HTERT RPE-1 (cell line): ENCODE data around the gene MYOF.
"Not testable (repeated sequence)": the region's sequence is repeated elsewhere in the genome, so short reads cannot be mapped to it uniquely, and the experiment has no call there.

Experiments
- in situ Hi-C: fragments of 300-500 bp; cut with MboI; formaldehyde crosslinking; loops from 4 replicates; pipeline ENCODE4 v1.14.3; 2020; ENCODE audit warnings: low sequenced_read_pairs

Gene MYOF

DNA sequence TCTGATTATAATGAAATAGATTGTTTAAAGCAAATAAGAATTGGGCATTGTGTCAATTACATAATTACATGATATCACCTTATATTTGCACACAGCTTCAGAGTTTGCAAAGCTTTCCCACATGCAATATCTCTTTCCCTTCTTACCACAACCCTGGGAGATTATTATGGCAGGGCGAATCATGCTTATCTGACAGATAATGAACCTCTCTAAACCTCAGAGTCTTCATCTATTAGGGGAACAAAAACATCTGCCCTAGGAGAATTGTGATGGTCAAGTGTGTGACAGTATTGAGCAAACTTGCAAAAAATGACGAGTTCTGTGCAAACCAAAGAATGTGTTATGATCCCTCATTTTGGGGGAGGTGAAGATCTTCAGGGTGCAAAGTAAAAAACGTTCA lies 90.0 kb downstream of the MYOF start:
- in situ Hi-C loops: no loop called here

DNA sequence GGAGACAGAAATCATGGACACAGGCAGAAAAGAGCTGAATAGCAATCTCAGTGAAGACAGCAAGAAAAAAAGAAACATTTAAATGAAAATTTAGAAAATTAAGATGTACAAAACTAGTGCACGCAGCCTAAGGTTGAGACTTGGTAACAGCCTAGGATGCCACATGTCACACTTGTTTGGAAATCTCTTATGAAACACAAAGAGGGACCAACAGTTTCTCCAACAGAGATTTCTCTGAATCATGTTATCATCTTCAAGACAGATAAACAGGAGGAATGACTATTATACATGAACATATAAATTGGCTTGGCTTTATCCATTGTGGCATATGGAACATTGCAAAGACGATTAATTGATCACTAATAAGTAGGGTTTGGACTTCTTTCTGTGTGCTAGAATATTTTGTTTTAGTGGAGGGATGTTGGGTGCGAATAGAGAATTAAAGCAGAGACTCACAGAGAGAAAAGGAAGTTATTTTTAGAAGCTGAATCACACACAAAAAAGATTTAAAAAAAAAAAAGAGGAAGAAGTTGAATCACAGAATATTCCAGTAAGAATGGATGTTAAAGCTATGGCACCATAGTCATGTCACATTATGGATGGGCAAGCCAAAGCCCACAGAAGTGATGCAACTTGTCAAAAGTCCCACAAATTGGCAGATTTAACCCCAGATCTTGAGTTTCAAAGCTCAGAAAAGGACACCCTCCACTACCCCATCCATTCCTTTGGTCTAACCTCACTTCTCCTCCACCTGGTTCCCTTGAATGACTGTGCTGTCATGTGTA lies 91.6 kb downstream of the MYOF start:
- in situ Hi-C loops: no loop called here

DNA sequence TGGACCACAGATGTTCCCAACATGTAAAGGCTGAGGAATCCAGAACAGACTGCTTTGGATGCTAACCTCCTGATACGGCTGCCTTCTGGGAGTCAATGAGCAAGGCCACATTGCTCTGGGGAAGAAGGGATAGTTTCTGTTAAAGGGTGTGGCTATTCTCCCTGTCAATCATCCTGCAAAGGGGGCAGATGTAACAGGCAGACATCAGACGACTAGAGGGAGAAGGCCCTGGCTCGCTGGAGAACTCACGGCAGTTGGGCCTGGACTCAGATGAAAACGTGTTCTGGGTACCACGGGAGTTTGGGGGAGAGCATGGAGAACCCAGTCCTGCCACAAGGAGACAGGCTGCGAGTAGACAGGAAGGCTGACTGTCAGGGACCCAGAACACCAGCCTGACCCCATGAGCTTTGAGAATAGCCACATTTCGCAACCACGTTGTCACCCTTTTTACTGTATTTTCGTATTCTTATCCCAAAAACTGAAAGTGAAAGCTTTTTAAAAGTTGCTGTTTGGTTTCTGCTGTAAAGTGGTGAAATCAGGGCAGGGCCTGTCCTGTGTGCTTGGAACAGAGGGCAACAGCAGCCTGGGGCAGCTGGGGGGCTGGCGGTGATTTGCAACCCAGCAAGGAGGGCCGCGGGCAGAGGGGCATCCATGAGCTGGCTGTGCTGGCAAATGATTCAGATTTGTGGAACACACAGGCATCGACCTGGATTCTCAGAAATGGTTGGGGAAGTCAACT lies 95.3 kb downstream of the MYOF start:
- in situ Hi-C loops: no loop called here

- in situ Hi-C loops: no loop called here
Measured at GRCh38 chr10:93385345-93385744, 96.8 kb downstream of the MYOF start.

DNA sequence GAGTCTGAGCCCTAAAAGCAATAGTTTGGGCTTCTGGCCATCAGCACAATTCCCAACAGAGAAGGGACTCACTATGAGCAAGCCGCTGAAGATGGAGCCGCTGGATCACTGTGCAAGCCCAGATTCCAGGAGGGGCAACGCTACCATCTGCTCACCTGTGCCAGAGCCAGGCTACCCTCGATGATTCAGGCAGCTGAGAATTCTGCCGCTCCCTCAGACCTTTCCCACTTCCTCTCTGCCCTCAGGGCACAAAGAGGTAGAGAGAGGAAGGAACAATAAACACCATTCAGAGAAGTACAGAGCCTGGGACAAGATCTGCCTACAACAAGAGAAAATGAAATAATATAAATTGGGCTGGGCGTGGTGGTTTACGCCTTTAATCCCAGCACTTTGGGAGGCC lies 98.1 kb downstream of the MYOF start:
- in situ Hi-C loops: no loop called here

DNA sequence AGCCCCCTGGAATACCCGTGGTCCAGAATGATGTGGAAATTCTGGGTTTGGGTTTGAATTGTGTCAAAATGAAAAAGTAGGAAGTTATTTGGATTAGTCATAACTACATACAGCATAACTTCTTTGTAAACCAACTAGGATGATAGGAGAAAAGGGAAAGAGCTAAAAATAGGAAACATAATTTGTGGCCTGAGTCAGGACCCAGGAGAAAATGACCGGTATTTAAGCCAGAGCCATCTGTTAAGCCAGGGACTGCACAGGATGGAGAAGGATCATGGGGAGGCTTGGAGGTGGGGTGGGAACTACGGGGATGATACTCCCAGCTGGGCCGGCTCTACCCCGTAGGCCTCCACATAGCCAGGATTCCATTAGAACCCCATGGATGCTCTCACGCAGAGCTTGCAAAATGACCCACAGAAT lies 98.6 kb downstream of the MYOF start:
- in situ Hi-C loops: no loop called here

DNA sequence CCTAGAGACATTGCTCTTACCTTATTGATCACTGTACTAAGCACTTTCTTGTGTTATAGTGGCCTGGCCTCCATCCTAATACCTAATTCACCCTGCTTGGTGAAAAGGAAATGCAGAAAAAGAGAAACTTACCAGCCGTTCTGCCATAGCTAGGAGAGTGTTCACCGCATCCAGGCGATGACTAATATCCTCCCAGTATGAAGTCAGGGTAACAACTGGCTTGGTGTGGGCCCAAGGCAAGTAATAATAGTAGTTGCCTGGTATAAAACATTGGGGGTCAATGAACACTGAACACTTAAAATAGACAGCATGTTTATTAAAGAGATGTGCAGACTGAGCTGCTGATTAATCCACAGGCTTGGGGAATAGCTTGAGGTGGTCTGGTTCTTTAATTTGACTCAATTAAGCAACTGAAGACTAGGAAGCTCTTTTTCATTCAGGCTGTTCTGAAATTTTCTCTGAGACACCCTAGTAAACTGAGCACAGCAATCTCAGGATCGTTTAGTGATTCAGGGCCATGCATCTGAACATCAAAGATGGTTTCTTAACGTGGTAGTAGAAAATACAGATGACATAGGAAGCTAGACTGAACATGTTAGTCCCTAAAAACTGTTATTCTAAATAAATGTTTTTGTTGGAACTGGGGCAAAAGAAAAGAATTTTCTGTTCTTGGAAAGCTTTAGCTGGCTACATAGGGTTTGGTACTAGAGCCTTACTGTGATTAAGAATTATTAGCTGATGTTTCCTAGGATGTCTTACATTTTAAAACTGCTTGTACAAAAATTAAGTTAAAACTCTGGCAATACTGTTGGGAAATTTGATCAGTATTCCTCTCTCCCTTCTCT lies 102.2 kb downstream of the MYOF start:
- in situ Hi-C loops: no loop called here

DNA sequence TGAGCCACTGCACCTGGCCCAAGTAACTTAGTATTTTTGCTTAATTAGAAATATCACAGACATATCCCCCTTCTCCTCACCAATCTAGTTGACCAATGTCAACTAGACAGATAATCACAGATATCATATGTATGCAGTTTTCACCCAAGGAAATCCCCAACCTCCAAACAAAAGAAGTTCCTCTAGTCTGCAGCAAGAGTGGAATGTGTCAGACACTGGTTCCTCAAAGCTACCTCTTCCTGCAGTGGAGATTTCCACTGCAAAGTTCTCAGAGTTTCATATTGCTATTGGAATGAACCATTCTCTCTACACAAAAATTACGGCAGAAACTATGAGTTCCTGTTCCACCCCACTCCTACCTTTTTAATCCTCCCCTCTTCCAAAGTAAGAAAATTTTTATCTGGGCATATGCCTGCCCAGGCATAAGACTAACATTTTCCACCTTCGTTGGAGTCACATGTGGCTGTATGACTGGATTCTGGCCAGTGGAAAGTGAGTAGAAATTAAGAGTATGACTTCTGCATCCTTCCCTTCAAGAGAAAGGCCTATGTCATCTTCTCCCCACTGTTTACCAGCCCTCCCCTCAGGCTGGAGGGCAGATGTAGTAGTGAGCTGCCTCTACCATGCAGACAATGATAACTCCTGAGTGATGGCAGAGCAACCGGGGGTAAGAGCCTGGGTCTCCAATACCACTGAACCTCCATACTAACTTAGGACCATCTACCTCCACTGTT lies 103.0 kb downstream of the MYOF start:
- in situ Hi-C loops: no loop called here

DNA sequence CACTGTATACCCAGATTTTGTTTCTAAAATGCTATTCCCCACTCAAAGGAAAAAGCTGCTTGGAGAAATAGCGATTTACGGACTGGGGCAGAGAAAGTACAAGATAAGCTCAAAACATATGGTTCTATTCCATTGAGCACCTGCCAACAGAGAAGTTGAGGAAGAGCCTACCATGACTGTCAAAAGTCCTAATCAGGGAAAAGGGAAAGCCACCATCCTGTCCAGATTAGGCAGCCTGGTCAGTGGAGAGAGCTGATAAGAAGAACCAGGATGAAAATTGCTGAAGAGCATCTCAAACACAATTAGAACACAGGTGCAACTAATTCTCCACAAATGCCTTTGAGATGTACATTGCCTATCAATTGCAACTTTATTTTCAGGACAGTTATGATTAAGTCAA lies 104.1 kb downstream of the MYOF start:
- in situ Hi-C loops: no loop called here

DNA sequence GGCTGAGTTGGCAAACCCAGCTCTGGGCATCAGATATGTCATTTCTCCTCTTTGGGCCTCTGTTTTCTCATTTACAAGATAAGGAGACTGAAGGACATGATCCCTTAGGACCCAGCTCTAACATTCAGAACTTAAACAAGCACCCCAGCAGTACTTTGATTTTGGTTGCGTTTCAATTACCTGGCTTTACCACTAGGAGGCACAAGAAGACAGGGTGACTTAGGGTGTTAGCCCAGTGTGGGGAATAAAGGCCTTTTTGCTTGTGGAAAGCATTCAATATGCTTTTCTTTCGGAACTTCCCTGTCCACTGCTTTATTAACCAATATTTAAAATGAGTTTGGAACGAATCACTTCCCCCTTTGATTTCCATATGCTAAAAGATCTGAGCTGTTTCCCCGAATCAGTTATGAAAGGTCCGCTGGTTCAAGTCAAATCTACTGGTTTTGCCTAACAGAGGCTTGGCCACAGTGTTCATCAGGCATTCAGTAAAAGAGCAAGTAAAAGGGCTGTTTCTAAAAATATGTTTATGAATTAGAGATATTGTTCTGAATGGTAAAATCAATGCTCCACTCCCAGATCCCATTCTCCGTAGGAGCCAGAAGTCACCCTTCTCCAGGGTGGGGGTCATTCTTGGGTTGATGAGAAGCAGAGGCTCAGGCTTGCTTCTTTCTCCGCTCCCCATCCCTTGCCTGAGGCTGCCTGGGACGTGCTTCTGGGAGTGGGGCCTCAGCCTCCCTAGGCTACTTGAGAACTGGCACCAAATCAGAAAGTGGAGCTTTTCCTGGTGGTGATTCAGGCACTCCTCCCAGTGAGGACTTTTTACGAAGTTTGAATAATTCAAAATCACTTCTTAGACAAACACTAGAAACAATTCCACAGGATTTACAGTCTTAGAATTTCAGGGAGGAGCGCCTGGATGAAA lies 105.5 kb downstream of the MYOF start:
- in situ Hi-C loops: no loop called here

- in situ Hi-C loops: no loop called here
Measured at GRCh38 chr10:93370961-93371360, 111.2 kb downstream of the MYOF start.

GRCh38 chr10:93369588-93370164 lies 112.5 kb downstream of the MYOF start:
- in situ Hi-C loops: no loop called here

DNA sequence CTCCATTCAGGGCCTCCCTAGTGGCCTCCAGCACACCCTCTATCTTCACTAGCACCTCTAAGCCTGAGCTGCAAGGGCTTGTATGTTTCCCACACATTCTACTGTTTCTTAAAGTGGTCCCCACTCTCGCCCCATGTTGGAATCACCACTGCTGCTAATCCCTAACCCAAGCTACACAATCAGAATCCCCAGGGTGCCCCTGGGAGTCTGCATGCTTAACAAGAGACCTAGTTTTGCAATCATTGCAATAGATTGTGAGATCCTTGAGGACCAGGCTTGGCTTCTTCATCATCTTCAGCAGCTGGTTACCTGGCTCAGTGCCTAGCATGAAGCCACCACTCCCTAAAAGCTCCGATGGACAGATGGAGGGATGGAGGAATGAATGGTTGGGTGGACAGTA lies 113.9 kb downstream of the MYOF start:
- in situ Hi-C loops: no loop called here

- in situ Hi-C loops: no loop called here
Measured at GRCh38 chr10:93367664-93368063, 114.5 kb downstream of the MYOF start.

DNA sequence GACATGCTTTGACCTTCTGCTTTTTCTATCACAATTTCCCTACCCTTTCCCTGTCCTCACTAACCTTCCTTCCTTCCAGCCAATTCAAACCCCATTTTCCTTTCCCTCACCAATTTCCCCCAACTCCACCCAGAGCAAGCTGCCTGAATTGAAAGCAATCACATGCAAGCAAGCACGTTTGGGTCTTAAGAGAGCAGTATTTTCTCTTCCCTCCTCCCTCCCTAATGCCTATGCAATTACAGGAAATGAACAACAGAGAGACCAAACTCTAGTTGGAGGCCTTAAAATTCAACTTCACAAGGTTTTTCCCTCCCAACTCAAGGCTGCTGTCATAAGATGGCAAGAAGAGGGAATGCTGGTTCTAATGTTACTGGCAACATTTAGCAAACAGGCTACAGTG lies 117.2 kb downstream of the MYOF start:
- in situ Hi-C loops: no loop called here

GRCh38 chr10:93363891-93364648 lies 118.1 kb downstream of the MYOF start:
- in situ Hi-C loops: no loop called here

GRCh38 chr10:93358398-93358797 lies 123.7 kb downstream of the MYOF start:
- in situ Hi-C loops: not testable (repeated sequence)

- in situ Hi-C loops: no loop called here
Measured at GRCh38 chr10:93357680-93358079, 124.5 kb downstream of the MYOF start.

DNA sequence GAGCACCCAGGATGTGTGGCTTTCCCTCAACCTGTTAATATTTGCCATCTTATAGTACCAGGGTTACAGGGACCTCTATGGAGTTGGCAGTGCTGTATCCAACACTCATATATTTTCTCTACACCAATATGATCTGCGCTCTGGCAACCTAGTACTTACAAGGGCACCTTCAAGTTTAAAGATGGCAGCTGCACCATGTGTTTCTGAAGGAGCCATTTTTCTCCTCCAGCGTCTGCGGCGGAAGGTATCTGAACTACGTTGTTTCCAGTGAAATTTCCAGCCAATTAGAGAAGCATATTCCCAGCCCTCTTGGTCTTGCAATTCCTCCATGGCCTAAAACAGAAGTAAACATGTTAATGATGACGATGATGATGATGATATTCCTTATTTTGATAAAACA lies 125.6 kb downstream of the MYOF start:
- in situ Hi-C loops: no loop called here
